NCI-H1048 (cell line): ENCODE measurements around the gene ONECUT3.
A peak's percentile ranks its signal among the peaks of the same experiment; 100 is the strongest.
"Not testable (repeated sequence)": the region's sequence is repeated elsewhere in the genome, so short reads cannot be mapped to it uniquely, and the experiment has no call there.

ENCODE experiments used
- DNase-seq: peaks from one replicate; lab custom pipeline; 2025; lab: John Stamatoyannopoulos, UW

ONECUT3 gene

GRCh38 chr19:1752757-1753728, at the start of gene ONECUT3:
Gene ONECUT3 (plus strand): TSS chr19:1753506. CDS start chr19:1753663, 157 bp downstream.
- no peak for DNase-seq

- no peak for DNase-seq
These were observed 49.0 kb upstream of the ONECUT3 start for GRCh38 chr19:1704339-1704738.

- no peak for DNase-seq
These were observed 47.9 kb upstream of the ONECUT3 start for GRCh38 chr19:1705367-1705766.

- DNase-seq, result not testable (repeated sequence)
These were observed 46.7 kb upstream of the ONECUT3 start for GRCh38 chr19:1706646-1707045.

GRCh38 chr19:1707240-1707639, 46.1 kb upstream of the ONECUT3 start:
- no peak for DNase-seq

GRCh38 chr19:1713170-1713569, 40.1 kb upstream of the ONECUT3 start:
- no peak for DNase-seq

GRCh38 chr19:1715540-1715939, 37.8 kb upstream of the ONECUT3 start:
- no peak for DNase-seq

- DNase-seq, result no peak
These were observed 35.9 kb upstream of the ONECUT3 start for GRCh38 chr19:1717200-1717969.

GRCh38 chr19:1717970-1718264, 35.4 kb upstream of the ONECUT3 start:
- DNase-seq, result no peak

- no peak for DNase-seq
These were observed 34.6 kb upstream of the ONECUT3 start for GRCh38 chr19:1718420-1719291.

- DNase-seq, result no peak
These were observed 33.8 kb upstream of the ONECUT3 start for GRCh38 chr19:1719519-1719918.

GRCh38 chr19:1720237-1720636, 33.1 kb upstream of the ONECUT3 start:
- no peak for DNase-seq

GRCh38 chr19:1725100-1726064, 27.9 kb upstream of the ONECUT3 start:
- DNase-seq, result peak; percentile 18

- no peak for DNase-seq
These were observed 24.3 kb upstream of the ONECUT3 start for GRCh38 chr19:1728816-1729567.

GRCh38 chr19:1729568-1729925, 23.8 kb upstream of the ONECUT3 start:
- DNase-seq, result no peak

GRCh38 chr19:1730157-1730556, 23.1 kb upstream of the ONECUT3 start:
- no peak for DNase-seq

- DNase-seq, result no peak
These were observed 18.9 kb upstream of the ONECUT3 start for GRCh38 chr19:1734321-1734966.

- no peak for DNase-seq
These were observed 17.0 kb upstream of the ONECUT3 start for GRCh38 chr19:1736280-1736679.

- no peak for DNase-seq
These were observed 16.4 kb upstream of the ONECUT3 start for GRCh38 chr19:1736927-1737326.
